Stimulated activated CD8-positive, alpha-beta memory T cell treated with anti-CD3 and anti-CD28 coated beads, Interleukin-4, amount 100 ng/mL, for 24 hours (primary cell): ENCODE results near the gene AADAT.
A peak's percentile ranks its signal among the peaks of the same experiment; 100 is the strongest.
"Not testable (repeated sequence)": the region's sequence is repeated elsewhere in the genome, so short reads cannot be mapped to it uniquely, and the experiment has no call there.

Source experiments
- DNase-seq: peaks from one replicate; pipeline ENCODE4 v3.0.0-alpha.2; 2020; ENCODE audit warnings: low read depth

The AADAT gene

GRCh38 chr4:170089274-170089667, 485 bp downstream of the AADAT start:
- DNase-seq = no peak

DNA sequence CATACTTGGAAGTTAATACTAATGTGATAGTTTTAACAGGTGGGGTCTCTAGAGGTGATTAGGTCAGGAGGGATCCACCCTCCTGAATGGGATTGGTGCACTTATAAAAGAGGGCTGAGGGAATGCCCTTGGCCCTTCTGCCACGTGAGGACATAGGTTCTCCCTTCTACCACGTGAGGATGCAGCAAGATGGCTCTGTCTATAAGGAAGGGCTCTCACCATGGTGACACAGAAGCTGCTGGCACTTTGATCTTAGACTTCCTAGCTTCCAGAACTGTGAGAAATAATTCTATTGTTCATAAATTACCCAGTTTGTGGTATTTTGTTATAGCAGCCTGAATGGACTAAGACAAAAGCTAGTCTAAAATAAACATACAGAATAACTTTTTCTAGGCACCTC, 1.0 kb downstream of the AADAT start:
- no peak for DNase-seq

- no peak for DNase-seq
These were observed 2.5 kb downstream of the AADAT start for GRCh38 chr4:170087163-170087700.

DNA sequence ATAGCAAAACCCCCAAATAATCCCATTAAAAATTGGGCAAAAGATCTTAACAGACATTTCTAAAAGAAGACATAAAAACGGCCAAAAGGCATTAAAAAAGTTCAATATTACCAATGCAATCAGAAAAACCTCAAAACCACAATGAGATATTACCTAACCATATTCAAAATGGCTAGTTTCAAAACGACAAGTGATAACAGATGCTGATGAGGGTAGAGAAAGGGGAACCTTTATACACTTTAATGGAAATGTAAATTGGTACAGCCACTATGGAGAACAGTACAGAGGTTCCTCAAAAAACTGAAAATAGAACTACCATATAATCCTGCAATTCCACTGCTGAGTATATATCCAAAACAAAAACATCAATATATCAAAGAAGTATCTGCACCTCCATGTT, 6.2 kb downstream of the AADAT start:
- no peak for DNase-seq

GRCh38 chr4:170080496-170080895, 9.3 kb downstream of the AADAT start:
- DNase-seq = no peak

GRCh38 chr4:170079981-170080380, 9.8 kb downstream of the AADAT start:
- no peak for DNase-seq

- DNase-seq = no peak
These were observed 18.6 kb downstream of the AADAT start for GRCh38 chr4:170071196-170071595.

- DNase-seq = no peak
These were observed 21.2 kb downstream of the AADAT start for GRCh38 chr4:170068438-170069128.

DNA sequence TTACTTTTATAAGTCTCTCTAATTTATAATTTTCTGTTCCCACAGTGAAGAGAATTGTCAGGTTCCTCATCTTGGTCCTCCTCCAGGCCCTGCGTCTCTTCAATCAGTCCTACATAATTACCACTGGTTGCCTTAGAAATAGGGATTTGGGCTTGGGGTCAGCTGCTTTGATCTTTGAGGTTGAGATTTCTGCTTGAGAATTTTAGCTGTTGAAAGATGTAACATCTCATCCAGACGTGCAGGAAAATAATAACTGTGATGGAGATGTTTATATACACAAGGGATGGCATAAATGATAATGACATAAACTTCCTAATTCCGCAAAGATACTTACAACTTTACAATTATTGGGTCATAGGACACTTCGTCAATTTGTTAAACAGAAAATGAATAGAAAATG, 30.3 kb downstream of the AADAT start:
- DNase-seq = no peak

GRCh38 chr4:170058826-170059225, 30.9 kb downstream of the AADAT start:
- no peak for DNase-seq

DNA sequence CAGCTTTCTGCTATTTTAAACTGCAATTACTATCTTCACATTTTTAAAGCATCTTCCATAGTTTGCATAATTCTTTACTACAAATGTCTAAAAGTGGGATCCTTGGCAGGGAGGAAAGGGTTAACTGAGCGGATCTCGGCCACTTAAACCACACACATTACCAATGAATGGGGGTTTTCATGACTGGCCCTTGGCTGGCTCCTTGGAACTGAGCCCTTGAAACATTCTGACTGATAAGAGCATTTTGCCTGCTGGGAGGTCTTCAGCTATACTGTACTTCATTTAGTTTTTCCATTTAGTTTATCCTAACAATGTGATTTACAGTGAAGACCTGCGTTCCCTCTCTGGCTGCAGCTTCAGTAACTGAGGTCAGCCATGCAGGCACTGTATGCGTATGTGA, 31.9 kb downstream of the AADAT start:
- DNase-seq = no peak

DNA sequence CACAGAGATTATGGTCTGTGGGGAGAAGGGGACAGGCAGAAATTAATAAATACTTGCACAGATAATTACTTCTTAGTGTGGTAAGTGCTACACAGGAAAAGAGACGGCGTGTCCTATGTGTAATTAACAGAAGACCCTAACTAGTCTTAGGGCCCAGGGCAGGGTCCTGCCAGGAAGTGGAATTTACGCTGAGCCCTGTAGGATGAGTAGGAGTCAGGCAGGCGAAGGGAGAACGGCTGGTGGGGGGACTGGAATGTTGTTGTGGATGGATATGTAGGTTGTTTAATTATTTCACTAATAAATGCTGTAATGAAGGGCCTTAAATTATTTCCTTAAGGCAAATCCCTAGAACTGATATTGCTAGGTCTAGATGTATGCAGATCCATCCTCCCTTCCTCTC, 36.8 kb downstream of the AADAT start:
- DNase-seq = no peak

DNA sequence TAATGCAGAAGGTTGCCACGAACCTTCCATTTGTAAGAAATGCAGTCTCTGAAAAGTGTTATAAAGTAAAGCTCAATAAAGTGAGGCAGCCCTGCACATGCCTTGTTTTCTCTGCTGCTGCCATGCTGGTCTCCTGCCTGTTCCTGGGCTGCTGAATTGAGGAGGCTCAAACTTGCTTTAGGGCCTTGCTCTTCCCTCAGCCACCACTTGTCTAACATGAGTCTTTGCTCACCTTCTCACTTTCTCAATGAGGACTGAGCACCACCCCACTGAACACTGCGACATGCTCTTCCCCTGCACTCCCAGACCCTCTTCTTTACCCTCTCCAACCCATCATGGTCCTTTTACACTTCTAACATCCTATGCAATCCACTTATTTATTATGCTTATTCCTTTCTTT, 38.4 kb downstream of the AADAT start:
- DNase-seq = no peak

DNA sequence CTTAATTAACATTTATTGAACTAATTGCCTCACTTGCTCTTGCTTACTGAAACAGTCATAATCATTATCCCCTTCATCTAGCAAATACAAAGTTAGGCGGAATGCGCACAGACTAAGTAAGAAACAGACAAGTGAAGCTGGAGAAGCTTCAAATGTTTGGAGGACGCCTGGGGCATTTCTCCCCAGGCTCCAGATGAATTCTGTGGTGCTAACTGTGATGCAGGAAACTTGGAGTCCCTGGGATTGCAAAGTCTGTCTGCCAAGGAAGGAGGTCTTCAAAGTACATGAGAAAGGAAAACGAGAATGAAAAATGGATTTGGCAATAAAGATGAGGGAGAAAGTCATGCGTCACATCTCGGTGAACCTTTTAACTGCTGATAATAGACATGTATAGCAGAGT, 40.0 kb downstream of the AADAT start:
- DNase-seq = no peak

GRCh38 chr4:170047771-170048354, 41.9 kb downstream of the AADAT start:
- peak; percentile 31 for DNase-seq

GRCh38 chr4:170046156-170046555, 43.6 kb downstream of the AADAT start:
- DNase-seq = not testable (repeated sequence)

DNA sequence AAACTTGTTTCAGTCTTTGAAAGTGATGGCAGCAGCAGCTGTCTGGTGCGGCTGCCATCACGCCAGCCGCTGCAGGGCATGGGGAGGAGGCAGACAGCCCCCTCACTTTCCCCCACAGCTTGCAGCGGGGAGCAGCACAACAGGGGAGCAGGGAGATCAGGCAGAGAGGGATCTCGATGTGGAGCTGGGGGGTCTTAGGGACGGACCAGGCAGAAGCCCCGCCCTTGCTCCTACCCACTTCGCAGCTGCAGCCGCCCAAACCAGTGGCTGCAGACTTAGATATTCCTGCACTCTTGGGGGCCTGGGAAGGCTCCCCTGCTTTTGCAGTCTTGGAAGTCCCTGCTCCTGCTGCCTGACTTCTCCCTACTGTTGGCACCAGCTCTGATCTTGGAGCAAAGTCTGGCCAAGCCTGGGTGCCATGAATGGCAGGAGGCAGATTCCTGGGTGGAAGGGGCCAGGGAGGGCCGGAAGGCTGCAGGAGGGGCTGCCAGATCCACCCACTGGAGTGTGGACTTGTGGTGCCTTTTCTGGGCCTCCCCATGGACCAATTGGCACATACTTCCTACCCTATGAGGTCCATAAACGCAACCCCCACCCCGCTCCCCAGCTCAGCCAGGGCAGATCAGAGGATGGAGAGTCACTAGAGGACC, 49.6 kb downstream of the AADAT start:
- no peak for DNase-seq

DNA sequence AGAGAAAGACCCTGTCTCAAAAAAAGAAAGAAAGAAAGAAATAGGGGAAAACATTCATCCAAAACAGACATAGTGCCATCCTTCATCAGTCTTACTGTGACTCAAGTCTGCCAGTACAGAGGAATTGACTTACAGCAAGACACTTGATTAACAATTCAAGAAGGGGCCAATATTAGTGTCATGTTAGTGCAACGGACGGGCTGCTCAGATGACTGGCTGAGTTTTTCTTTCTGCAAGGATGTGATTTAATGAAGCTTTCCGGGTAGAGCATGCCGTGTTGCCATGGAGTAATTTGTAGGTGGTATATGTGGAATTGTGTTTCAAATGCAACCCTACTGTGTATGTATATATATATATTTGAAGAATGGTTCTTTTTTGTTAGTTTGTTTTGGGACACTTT, 51.0 kb downstream of the AADAT start:
- DNase-seq = no peak

DNA sequence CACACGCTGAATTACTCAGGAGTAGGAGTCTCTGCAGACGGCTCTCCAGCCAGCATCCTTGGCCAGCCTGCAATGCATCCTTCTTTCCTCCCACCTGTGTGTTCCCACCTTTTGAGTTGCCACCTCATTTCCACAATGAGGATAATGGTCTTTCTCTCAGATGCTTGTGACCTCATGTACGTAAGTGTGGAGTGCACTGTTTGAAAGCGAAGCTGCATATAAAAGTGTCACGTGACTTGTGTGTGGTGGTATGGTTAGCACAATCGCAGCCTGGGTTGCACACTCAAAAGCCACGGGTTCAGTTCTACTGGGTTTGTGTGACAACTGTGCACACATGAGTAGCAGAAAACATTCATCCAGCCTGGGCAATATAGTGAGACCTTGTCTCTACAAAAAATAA, 51.5 kb downstream of the AADAT start:
- DNase-seq = no peak

DNA sequence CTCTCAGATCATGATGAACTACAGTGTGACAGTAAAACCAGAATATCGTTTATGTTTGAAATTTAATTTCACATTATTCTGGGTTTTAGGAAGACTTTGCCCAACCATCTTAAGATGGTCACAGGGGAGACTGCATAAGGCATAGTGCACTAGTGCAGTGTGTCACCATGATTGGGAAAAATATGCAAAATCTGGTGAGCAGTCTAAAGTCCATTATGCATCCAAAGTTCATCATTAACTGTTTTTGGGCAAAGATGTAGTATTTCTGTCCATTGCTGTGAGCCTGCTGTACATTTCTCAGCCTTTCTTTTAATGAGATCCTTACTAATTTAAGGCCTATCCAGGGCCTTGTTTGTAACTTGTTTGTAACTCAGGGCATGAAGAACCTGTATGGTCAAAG, 52.3 kb downstream of the AADAT start:
- DNase-seq = no peak

DNA sequence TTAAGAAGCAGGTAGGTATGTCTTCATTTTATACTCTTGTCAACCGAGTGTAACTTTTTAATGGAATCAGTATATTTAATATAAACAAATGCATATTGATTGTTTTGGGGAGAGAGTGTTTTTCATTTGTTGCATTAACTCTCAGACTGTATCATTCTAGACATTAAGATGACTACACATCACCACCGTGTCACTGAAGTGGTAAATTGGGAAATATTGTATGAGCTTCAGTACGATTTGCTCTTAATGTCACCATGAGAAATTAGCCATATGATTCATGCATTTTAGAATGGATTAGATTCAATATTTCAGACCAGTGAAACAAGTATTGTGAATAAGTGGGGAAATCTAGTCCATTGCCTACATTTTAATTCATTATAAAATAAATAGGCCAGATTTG, 53.9 kb downstream of the AADAT start:
- DNase-seq = no peak

- DNase-seq = no peak
These were observed 54.5 kb downstream of the AADAT start for GRCh38 chr4:170035231-170035630.

DNA sequence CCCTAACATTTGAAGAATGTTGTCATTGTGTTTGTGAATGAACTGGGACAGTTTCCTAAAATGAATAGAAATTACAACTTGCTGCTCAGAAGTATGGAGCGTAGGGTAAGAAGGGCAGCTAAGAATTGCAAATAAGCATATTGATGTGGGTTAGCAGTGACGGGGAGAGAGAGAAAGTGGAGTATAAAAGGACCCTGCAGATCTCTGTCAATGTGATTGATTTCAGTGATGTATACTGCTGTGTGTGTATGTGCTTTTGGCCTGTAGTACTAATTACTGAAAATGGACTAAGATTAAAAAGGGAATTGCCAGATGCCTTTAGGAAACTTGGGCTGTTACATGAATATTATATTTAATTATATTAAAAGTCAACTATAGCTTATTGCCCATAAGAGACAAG, 55.8 kb downstream of the AADAT start:
- DNase-seq = no peak
